Activated B cell treated with CpG ODN at 0.5 μM for 24 hours (primary cell): ENCODE results near the gene YY1. TPM values are rescaled to one million over a fixed set of nuclear protein-coding genes. Genes with fewer than 3 reads are reported as not detected.

Experiments used
- ATAC-seq: fragments of 200-7000 bp; cut with Tn5 transposase; one replicate; pipeline ENCODE4 v1.10.0; 2021; ENCODE audit warnings: low read depth, mild to moderate bottlenecking, moderate library complexity
- CTCF ChIA-PET: fragments of 350-600 bp; sonication (Branson Sonifier 250); formaldehyde crosslinking; loops from one replicate; lab custom pipeline; 2021; ENCODE audit warnings: antibody characterized with exemption; lab: Charles Lee
- POLR2A ChIA-PET: fragments of 350-600 bp; sonication (Branson Sonifier 250); formaldehyde crosslinking; loops from one replicate; lab custom pipeline; 2021; ENCODE audit warnings: antibody characterized with exemption; lab: Charles Lee
- DNase-seq: peaks from one replicate; pipeline ENCODE4 v3.0.0; 2022
- H3K27ac Mint-ChIP-seq: one replicate; pipeline ENCODE4 v1.8.0; 2020; ENCODE audit warnings: mixed read lengths
- H3K27me3 Mint-ChIP-seq: one replicate; pipeline ENCODE4 v1.8.0; 2021; ENCODE audit warnings: mixed read lengths
- H3K36me3 Mint-ChIP-seq: one replicate; pipeline ENCODE4 v1.8.0; 2021; ENCODE audit warnings: low read depth, mixed read lengths
- H3K4me1 Mint-ChIP-seq: one replicate; pipeline ENCODE4 v1.8.0; 2021; ENCODE audit warnings: mixed read lengths
- H3K4me3 Mint-ChIP-seq: one replicate; pipeline ENCODE4 v1.8.0; 2020; ENCODE audit warnings: mild to moderate bottlenecking, mixed read lengths
- H3K9me3 Mint-ChIP-seq: one replicate; pipeline ENCODE4 v1.8.0; 2020; ENCODE audit warnings: mixed read lengths
- intact Hi-C: fragments of 100-400 bp; cut with micrococcal nuclease; formaldehyde crosslinking; loops from one replicate; pipeline ENCODE4 v1.15.1; 2024
- total RNA-seq: library from RNA; stranded (reverse); gene quantifications from 2 replicates; pipeline ENCODE4 v1.2.3, GENCODE V29; 2022
- TF ChIP-seq, protein P1 (sequence below): fragments of 200-600 bp; IDR thresholded peaks from one replicate; pipeline ENCODE4 v1.8.0; 2022; ENCODE audit warnings: antibody characterized with exemption, mild to moderate bottlenecking

The YY1 gene
- total RNA-seq, 1 donor from 2014 or later, result 72.6 TPM

DNA sequence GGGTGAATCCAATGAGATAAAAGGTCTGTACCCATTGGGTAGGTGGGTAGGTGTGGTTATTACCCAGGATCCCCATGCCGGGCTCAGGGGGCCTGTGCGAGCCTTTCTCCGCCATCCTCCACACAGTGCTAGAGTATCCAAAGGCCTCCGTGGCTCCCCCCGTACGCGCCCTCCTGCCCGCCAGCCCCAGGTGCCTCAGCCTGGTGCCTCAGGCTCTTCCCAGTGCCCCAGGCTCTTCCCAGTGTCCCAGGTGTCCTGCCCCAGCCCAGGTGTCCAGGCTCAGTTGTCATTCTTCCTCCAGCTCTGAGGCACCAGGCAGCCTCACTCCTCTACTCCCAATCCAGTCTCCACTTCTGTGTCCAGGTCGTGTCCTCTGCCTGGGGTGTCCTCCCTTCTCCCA is 27.6 kb upstream of the YY1 start:
- H3K36me3 Mint-ChIP-seq, result no peaks in the 10 kb centered on the region
- ATAC-seq, result no peak
- intact Hi-C loops, result no loop called here

DNA sequence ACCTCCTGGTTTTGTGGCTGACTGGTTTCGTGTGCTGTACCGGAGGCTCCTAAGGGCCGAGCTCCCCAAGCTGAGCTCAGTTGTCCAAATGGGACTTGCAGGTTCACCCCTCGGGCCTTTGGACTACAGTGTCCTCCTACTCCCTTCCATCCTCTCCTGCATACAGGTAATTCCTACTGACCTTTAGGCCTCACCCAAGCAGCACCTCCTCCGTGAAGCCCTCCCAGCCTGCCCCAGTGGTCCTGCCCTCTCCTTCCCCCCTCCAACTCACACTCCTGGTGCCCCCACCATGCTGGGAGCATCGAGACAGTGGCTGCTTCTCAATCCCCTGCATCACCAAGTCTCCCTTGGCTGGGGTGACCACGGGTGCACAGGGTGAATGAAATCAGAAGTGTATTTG is 27.1 kb upstream of the YY1 start:
- H3K27ac Mint-ChIP-seq, result no peak overlapping the region
- no peak for ATAC-seq
- peaks cover 17% of the 10 kb centered on the region for H3K4me1 Mint-ChIP-seq
- no peak for DNase-seq
- H3K4me3 Mint-ChIP-seq, result peak overlapping the region; percentile 20
- intact Hi-C loops, result no loop called here
- no peaks in the 10 kb centered on the region for H3K27me3 Mint-ChIP-seq
- no peaks in the 10 kb centered on the region for H3K36me3 Mint-ChIP-seq
- H3K9me3 Mint-ChIP-seq, result no peaks in the 10 kb centered on the region
- POLR2A ChIA-PET, result no interaction called here
- TF ChIP-seq, protein P1, sequence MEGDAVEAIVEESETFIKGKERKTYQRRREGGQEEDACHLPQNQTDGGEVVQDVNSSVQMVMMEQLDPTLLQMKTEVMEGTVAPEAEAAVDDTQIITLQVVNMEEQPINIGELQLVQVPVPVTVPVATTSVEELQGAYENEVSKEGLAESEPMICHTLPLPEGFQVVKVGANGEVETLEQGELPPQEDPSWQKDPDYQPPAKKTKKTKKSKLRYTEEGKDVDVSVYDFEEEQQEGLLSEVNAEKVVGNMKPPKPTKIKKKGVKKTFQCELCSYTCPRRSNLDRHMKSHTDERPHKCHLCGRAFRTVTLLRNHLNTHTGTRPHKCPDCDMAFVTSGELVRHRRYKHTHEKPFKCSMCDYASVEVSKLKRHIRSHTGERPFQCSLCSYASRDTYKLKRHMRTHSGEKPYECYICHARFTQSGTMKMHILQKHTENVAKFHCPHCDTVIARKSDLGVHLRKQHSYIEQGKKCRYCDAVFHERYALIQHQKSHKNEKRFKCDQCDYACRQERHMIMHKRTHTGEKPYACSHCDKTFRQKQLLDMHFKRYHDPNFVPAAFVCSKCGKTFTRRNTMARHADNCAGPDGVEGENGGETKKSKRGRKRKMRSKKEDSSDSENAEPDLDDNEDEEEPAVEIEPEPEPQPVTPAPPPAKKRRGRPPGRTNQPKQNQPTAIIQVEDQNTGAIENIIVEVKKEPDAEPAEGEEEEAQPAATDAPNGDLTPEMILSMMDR, result no peak
- CTCF ChIA-PET, result interaction anchor here (1.2 kb wide), 1 partner anchor 19 kb away, joined by 6 read pairs; no protein-coding TSS in a partner anchor

More for the DNA sequence above, 27.6 kb upstream of the YY1 start:
- POLR2A ChIA-PET, result no interaction called here
- peaks cover 17% of the 10 kb centered on the region for H3K4me1 Mint-ChIP-seq
- no peak overlapping the region for H3K27ac Mint-ChIP-seq
- H3K9me3 Mint-ChIP-seq, result no peaks in the 10 kb centered on the region
- no peak for DNase-seq
- H3K4me3 Mint-ChIP-seq, result no peak overlapping the region
- H3K27me3 Mint-ChIP-seq, result no peaks in the 10 kb centered on the region
- TF ChIP-seq, protein P1, result no peak
- CTCF ChIA-PET, result interaction anchor here (1.2 kb wide), 1 partner anchor 18 kb away, joined by 6 read pairs; no protein-coding TSS in a partner anchor

DNA sequence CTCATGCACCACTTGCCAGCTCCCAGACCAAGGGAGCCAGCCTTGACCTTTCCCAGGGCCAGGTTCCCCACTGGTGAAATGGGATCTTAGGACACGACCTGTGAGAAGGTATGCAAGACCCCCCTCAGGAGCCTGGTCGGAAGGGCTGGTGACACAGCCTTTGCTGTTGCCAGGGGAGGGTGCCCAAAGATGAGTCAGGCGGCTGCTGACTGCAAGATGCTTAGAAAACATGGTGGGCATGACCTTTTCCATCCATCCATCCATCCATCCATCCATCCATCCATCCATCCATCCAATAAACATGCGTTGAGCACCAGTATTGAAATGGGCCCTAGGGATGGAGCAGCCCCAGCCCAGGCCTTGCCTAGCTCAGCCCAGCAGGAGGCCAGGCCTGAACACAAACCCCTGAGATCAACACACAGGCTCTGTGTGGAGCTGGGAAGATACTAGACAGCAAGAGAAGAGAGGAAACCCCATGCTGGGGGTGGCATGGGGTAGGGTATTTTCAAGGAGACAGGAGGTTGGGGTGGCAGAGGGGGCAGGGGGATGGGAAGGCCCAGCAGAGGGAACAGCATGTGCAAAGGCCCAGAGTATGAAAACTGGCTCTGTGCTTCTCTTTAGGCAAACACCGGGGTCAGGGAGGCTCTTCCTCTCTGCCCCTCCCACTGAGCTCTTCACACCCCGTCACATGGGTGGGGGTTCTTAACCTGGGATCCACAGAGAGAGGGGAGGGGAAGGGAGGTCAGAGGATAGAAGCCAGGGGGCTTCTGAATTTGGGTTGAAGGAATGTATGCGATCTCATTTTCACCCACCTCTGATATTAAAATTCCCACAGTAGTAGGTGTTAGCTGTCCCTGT is 26.2 kb upstream of the YY1 start:
- TF ChIP-seq, protein P1, result no peak

DNA sequence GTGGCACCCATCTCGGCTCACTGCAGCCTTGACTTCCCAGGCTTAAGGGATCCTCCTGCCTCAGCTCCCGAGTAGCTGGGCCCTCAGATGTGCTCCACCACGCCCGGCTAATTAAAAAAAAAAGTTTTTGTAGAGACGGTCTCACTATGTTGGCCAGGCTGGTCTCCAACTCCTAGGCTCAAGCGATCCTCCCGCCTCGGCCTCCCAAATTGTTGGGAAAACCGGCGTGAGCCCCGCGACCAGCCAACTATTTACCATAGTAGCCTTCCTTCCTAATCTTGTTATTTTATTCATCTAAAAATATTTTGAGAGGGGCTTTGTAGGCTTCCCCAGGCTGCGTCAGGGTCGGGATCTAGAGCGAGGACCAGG is 25.4 kb upstream of the YY1 start:
- POLR2A ChIA-PET, result interaction anchor here (0.5 to 2.7 kb wide), 5 partner anchors 21 to 44 kb away, joined by 5 to 18 read pairs (median 7); no protein-coding TSS in a partner anchor
- CTCF ChIA-PET, result interaction anchor here (1.1 kb wide), 1 partner anchor 20 kb away, joined by 3 read pairs; no protein-coding TSS in a partner anchor
- Mint-ChIP-seq H3K36me3 (no peaks in the 10 kb centered on the region), H3K4me3 (peak overlapping the region; percentile 85), H3K9me3 (no peaks in the 10 kb centered on the region), H3K4me1 (peaks cover 17% of the 10 kb centered on the region), H3K27ac (peak overlapping the region; percentile 79), H3K27me3 (no peaks in the 10 kb centered on the region)
- TF ChIP-seq, protein P1, result no peak
- DNase-seq, result no peak
- intact Hi-C loops, result no loop called here
- ATAC-seq, result no peak

More for the DNA sequence above, 26.2 kb upstream of the YY1 start:
- ChIA-PET POLR2A (interaction anchor here (0.5 to 2.7 kb wide), 3 partner anchors 20 to 26 kb away, joined by 5 to 18 read pairs (median 7); no protein-coding TSS in a partner anchor), CTCF (interaction anchor here (1.1 kb wide), 1 partner anchor 19 kb away, joined by 3 read pairs; no protein-coding TSS in a partner anchor)
- Mint-ChIP-seq H3K27ac (peak overlapping the region; percentile 41), H3K4me3 (peak overlapping the region; percentile 55), H3K4me1 (peaks cover 17% of the 10 kb centered on the region), H3K27me3 (no peaks in the 10 kb centered on the region), H3K36me3 (no peaks in the 10 kb centered on the region), H3K9me3 (no peaks in the 10 kb centered on the region)
- no peak for DNase-seq
- intact Hi-C loops, result no loop called here
- ATAC-seq, result no peak
